Cerebellar nuclear complex (tissue), 1 donor: ENCODE results near the gene TMEM181.

Experiments
- DNase-seq, 2 experiments: peaks; one replicate each; lab custom pipeline; 2025; lab: John Stamatoyannopoulos, UW

The TMEM181 gene

GRCh38 chr6:158561938-158562337 is 2.0 kb downstream of the TMEM181 start:
- no peak for DNase-seq

- no peak for DNase-seq
Observed at GRCh38 chr6:158564243-158565121, 4.6 kb downstream of the TMEM181 start.

- no peak for DNase-seq
Observed at GRCh38 chr6:158565122-158565429, 5.2 kb downstream of the TMEM181 start.

- no peak for DNase-seq
Observed at GRCh38 chr6:158565482-158566040, 5.7 kb downstream of the TMEM181 start.

GRCh38 chr6:158566207-158566818 is 6.4 kb downstream of the TMEM181 start:
- DNase-seq: no peak

- DNase-seq: no peak
Observed at GRCh38 chr6:158567152-158567551, 7.3 kb downstream of the TMEM181 start.

GRCh38 chr6:158567871-158568401 is 8.0 kb downstream of the TMEM181 start:
- no peak for DNase-seq

- DNase-seq: no peak
Observed at GRCh38 chr6:158568549-158568948, 8.7 kb downstream of the TMEM181 start.

GRCh38 chr6:158569036-158569435 is 9.1 kb downstream of the TMEM181 start:
- no peak for DNase-seq

- DNase-seq: no peak
Observed at GRCh38 chr6:158570681-158570962, 10.7 kb downstream of the TMEM181 start.

- no peak for DNase-seq
Observed at GRCh38 chr6:158571826-158572652, 12.1 kb downstream of the TMEM181 start.

GRCh38 chr6:158572653-158573541 is 13.0 kb downstream of the TMEM181 start:
- DNase-seq: no peak

GRCh38 chr6:158573542-158573931 is 13.6 kb downstream of the TMEM181 start:
- DNase-seq: no peak

GRCh38 chr6:158574800-158575199 is 14.9 kb downstream of the TMEM181 start:
- DNase-seq: no peak

- no peak for DNase-seq
Observed at GRCh38 chr6:158575550-158575949, 15.7 kb downstream of the TMEM181 start.

GRCh38 chr6:158584236-158584651 is 24.4 kb downstream of the TMEM181 start:
- DNase-seq: no peak

GRCh38 chr6:158586652-158587051 is 26.8 kb downstream of the TMEM181 start:
- no peak for DNase-seq

- DNase-seq: peak in 1 of 2 experiments; percentile 18
Observed at GRCh38 chr6:158589366-158589765, 29.5 kb downstream of the TMEM181 start.

GRCh38 chr6:158591134-158591809 is 31.4 kb downstream of the TMEM181 start:
- DNase-seq: no peak

GRCh38 chr6:158591810-158592209 is 31.9 kb downstream of the TMEM181 start:
- DNase-seq: no peak

GRCh38 chr6:158593670-158594069 is 33.8 kb downstream of the TMEM181 start:
- DNase-seq: no peak
